ENCODE measurements around the gene NSG2.

The NSG2 gene

DNA sequence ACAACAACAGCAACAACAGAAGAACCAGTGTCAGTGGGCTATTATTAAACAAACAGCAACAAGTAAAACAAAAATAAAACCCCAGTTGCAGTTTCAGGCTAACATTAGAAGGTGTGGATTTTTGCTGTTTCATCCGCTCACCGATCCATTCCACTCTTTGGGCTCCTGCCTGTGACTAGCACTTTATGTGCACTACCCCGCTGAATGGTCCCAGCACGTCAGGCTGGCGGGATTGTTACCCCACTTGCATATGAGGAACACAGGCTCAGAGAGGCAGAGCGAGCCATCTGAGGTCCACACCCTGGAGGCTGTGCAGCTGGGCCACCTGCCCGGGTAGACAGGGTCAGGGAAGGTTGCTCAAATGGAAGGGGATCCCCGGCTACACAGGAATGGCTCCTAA is 26.0 kb downstream of the NSG2 start:
- Histone ChIP-seq H3K27ac (no peak overlapping the region), H3K9me3 (ENCODE audit: low read depth, low read length) (no peaks in the 10 kb centered on the region), H3K9ac (ENCODE audit: insufficient read length) (no peak overlapping the region), H3K4me3 (no peak overlapping the region), H3K36me3 (ENCODE audit: insufficient read depth, low read length) (no peaks in the 10 kb centered on the region)
- TF ChIP-seq FOXP2 (optimal IDR thresholded peaks at IDR 0.05; ENCODE audit: control extremely low read depth, extremely low read length, insufficient read depth) (no peak), POLR2AphosphoS5 (IDR thresholded peaks at IDR 0.05; ENCODE audit: borderline replicate concordance, low read depth, low read length) (no peak), EZH2 (IDR thresholded peaks at IDR 0.05) (no peak)
- DNase-seq (ENCODE audit: low read depth, low spot score) = no peak

DNA sequence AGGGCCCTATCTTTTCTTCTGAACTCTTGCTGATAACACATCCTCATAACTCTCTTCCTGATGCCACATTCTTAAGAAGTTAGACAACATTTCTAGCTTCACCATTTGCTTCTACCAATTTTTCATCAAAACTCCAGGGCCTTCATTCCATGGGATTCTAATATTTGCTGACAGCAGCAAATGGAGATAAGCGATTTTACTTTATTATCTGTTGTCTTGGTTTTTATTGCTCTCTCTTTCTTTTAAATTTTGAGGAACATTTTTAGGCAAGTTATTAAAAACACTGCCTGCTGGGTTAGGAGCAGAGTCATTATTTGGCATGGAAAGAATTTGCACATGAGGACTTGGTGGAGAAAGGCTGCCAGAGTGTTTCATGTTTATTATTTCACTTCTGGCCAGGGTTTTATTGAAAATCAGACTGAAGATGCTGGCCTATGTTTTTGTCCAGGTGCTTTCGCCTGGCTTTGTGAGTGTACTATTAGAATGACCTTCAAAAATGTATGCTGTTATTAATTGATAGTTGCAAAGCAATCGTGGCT is 27.7 kb downstream of the NSG2 start:
- Histone ChIP-seq H3K9me3 (ENCODE audit: low read depth, low read length) (no peaks in the 10 kb centered on the region), H3K36me3 (ENCODE audit: insufficient read depth, low read length) (no peaks in the 10 kb centered on the region), H3K9ac (ENCODE audit: insufficient read length) (no peak overlapping the region), H3K4me3 (no peak overlapping the region), H3K27ac (peak overlapping the region; percentile 53)
- DNase-seq (ENCODE audit: low read depth, low spot score) = peak; percentile 14
- TF ChIP-seq FOXP2 (optimal IDR thresholded peaks at IDR 0.05; ENCODE audit: control extremely low read depth, extremely low read length, insufficient read depth) = no peak
- TF ChIP-seq EZH2 (IDR thresholded peaks at IDR 0.05) = no peak
- no peak for TF ChIP-seq POLR2AphosphoS5 (IDR thresholded peaks at IDR 0.05; ENCODE audit: borderline replicate concordance, low read depth, low read length)

DNA sequence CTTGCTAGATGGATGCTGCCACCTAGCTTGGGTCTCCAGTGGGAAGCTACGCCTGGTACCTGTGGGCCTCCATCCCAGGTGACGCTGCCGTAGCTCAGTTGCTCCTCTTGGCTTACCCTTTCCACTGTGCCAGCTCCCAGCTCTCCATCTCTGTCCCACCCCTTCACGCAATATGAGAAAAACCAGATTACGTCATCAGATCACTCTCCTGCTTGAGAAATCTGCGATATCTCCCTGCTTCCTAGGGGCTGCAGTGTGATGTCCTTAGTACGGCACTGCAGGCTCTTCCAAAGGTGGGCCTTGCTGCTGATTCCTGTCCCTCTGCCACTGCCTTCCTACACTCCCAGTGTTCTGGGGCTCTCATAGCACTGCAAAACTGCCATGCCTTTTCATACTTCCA is 28.9 kb downstream of the NSG2 start:
- no peak overlapping the region for H3K9ac ChIP-seq (ENCODE audit: insufficient read length)
- no peak for DNase-seq (ENCODE audit: low read depth, low spot score)
- no peak overlapping the region for H3K27ac ChIP-seq
- H3K36me3 ChIP-seq (ENCODE audit: insufficient read depth, low read length) = no peaks in the 10 kb centered on the region
- H3K9me3 ChIP-seq (ENCODE audit: low read depth, low read length) = no peaks in the 10 kb centered on the region
- no peak for TF ChIP-seq EZH2 (IDR thresholded peaks at IDR 0.05)
- no peak overlapping the region for H3K4me3 ChIP-seq

DNA sequence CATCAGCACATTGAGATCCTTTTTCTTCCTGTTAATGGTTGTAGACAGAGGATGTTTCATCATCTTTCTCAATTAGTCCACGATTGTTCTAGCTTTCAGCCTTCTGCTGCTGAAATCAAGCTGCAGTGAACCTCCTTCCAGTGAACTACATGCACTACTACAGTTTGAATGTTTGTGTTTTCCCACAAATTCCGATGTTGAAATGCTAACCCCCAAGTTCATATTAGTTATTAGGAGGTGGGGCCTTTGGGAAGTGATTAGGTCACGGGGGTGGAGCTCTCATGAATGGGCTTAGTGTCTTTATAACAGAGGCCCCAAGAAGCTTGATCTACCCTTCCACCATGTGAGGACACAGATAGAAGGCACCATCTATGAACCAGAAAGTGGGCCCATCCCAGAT is 32.9 kb downstream of the NSG2 start:
- no peaks in the 10 kb centered on the region for H3K9me3 ChIP-seq (ENCODE audit: low read depth, low read length)
- H3K4me3 ChIP-seq = no peak overlapping the region
- no peak overlapping the region for H3K9ac ChIP-seq (ENCODE audit: insufficient read length)
- no peak overlapping the region for H3K27ac ChIP-seq
- TF ChIP-seq EZH2 (IDR thresholded peaks at IDR 0.05) (no peak), FOXP2 (optimal IDR thresholded peaks at IDR 0.05; ENCODE audit: control extremely low read depth, extremely low read length, insufficient read depth) (no peak), POLR2AphosphoS5 (IDR thresholded peaks at IDR 0.05; ENCODE audit: borderline replicate concordance, low read depth, low read length) (no peak)
- peak; percentile 26 for DNase-seq (ENCODE audit: low read depth, low spot score)
- H3K36me3 ChIP-seq (ENCODE audit: insufficient read depth, low read length) = no peaks in the 10 kb centered on the region

DNA sequence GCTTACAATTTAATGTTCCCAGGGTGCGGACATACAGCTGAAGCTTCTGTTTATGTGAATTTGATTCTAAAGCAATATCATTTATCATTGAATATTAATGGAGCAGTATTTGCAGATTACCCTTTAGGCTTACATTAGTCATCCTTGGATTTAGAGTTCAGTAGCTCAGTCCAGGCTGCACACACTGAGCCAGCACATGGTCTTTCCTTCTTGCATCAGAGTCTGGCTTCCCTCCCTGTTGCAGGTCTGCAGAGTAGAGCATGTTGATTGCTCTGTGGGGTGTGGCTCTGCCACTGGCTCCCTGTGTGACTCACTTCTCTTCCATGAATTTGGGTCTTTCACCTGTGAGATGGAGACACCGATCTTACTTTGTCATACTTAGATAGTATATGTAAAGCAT is 36.8 kb downstream of the NSG2 start:
- no peak for TF ChIP-seq EZH2 (IDR thresholded peaks at IDR 0.05)
- no peak for TF ChIP-seq FOXP2 (optimal IDR thresholded peaks at IDR 0.05; ENCODE audit: control extremely low read depth, extremely low read length, insufficient read depth)
- TF ChIP-seq POLR2AphosphoS5 (IDR thresholded peaks at IDR 0.05; ENCODE audit: borderline replicate concordance, low read depth, low read length) = no peak
- H3K9me3 ChIP-seq (ENCODE audit: low read depth, low read length) = no peaks in the 10 kb centered on the region
- no peak overlapping the region for H3K4me3 ChIP-seq
- DNase-seq (ENCODE audit: low read depth, low spot score) = no peak
- no peak overlapping the region for H3K9ac ChIP-seq (ENCODE audit: insufficient read length)
- no peak overlapping the region for H3K27ac ChIP-seq
- no peaks in the 10 kb centered on the region for H3K36me3 ChIP-seq (ENCODE audit: insufficient read depth, low read length)

DNA sequence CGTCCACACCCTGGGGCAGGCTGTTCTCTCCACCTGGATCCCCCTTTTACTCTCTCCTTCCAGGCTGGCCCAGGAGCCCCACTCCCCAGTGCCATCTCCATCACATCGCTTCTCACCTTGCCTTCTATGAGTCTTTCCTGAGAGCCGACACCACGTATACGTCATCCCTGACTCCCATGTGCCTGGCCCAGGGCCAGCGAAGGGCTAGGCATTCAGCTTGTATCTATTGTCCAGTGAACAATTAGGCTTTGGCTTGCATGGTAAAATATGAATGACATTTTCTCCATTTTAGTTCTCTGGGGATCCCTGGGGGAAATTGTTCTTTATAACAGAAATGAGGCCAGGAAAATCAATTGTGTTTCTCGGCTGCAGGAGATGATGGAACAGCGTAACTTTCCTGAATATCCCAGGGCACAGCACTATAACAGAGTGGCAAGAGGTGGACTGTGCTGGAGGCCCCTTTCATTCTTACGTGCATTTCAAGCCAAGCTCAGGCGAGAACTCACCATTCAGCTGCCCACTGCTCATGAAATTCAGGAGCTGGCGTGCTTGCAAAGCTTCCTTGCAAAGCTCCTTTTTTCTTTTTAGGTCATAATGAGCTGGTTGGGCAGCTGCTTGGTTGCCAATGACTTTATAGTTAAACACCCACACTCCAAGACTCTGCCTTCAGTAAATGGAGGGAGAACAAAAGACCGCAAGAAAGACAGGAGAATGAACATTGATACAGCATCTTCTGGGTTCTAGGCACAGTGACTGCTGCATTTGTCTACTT is 37.7 kb downstream of the NSG2 start:
- TF ChIP-seq POLR2AphosphoS5 (IDR thresholded peaks at IDR 0.05; ENCODE audit: borderline replicate concordance, low read depth, low read length) (no peak), FOXP2 (optimal IDR thresholded peaks at IDR 0.05; ENCODE audit: control extremely low read depth, extremely low read length, insufficient read depth) (no peak), EZH2 (IDR thresholded peaks at IDR 0.05) (no peak)
- DNase-seq (ENCODE audit: low read depth, low spot score) = no peak
- H3K4me3 ChIP-seq = no peak overlapping the region
- H3K9ac ChIP-seq (ENCODE audit: insufficient read length) = no peak overlapping the region
- no peak overlapping the region for H3K27ac ChIP-seq
- no peaks in the 10 kb centered on the region for H3K9me3 ChIP-seq (ENCODE audit: low read depth, low read length)
- no peaks in the 10 kb centered on the region for H3K36me3 ChIP-seq (ENCODE audit: insufficient read depth, low read length)

DNA sequence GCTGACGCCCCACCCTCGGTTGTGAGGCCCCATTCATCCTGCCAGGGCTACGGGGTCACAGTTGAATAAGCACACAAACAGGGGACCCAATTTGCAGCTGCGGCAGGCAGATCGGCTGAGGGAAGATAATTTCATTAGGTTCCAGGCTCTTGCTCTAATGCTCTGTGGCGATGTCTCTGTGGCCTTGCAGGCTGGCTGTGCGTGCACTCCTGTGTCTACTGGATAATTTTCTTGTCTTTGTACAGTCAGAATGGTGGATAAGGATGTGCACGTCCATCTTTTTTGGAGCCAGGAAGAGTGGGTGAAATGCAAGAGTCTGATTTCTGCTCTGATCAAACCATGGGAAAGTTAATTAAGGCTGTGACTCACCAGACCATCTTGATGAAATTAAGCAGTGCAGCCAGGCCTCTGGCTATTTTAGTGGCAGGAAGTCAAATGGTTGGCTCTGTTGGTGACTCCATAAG is 39.2 kb downstream of the NSG2 start:
- DNase-seq (ENCODE audit: low read depth, low spot score) = no peak
- no peaks in the 10 kb centered on the region for H3K36me3 ChIP-seq (ENCODE audit: insufficient read depth, low read length)
- no peak for TF ChIP-seq FOXP2 (optimal IDR thresholded peaks at IDR 0.05; ENCODE audit: control extremely low read depth, extremely low read length, insufficient read depth)
- no peak for TF ChIP-seq POLR2AphosphoS5 (IDR thresholded peaks at IDR 0.05; ENCODE audit: borderline replicate concordance, low read depth, low read length)
- TF ChIP-seq EZH2 (IDR thresholded peaks at IDR 0.05) = no peak
- no peak overlapping the region for H3K27ac ChIP-seq
- no peak overlapping the region for H3K9ac ChIP-seq (ENCODE audit: insufficient read length)
- no peak overlapping the region for H3K4me3 ChIP-seq
- no peaks in the 10 kb centered on the region for H3K9me3 ChIP-seq (ENCODE audit: low read depth, low read length)

DNA sequence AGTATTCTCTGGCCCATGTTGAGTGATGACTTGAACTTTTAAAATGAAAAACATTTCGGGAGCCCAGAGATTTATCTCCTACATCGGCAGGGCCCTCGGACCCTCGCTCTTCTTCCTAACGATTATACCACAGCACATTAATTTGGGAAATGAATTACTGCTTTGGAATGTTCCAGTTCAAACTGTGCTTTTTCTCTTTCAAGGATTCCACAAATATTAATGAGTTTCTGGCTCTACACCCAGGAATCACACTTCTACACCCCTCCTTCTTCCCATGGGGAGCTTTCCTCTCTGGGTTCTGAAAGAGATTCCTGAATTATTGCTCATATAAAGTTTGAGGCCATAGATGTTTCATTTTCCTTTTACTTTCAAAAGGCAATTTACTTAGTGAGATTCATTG is 41.2 kb downstream of the NSG2 start:
- TF ChIP-seq POLR2AphosphoS5 (IDR thresholded peaks at IDR 0.05; ENCODE audit: borderline replicate concordance, low read depth, low read length) = no peak
- TF ChIP-seq EZH2 (IDR thresholded peaks at IDR 0.05) = no peak
- no peak for TF ChIP-seq FOXP2 (optimal IDR thresholded peaks at IDR 0.05; ENCODE audit: control extremely low read depth, extremely low read length, insufficient read depth)
- Histone ChIP-seq H3K4me3 (no peak overlapping the region), H3K27ac (no peak overlapping the region), H3K36me3 (ENCODE audit: insufficient read depth, low read length) (no peaks in the 10 kb centered on the region), H3K9me3 (ENCODE audit: low read depth, low read length) (no peaks in the 10 kb centered on the region), H3K9ac (ENCODE audit: insufficient read length) (no peak overlapping the region)
- no peak for DNase-seq (ENCODE audit: low read depth, low spot score)

DNA sequence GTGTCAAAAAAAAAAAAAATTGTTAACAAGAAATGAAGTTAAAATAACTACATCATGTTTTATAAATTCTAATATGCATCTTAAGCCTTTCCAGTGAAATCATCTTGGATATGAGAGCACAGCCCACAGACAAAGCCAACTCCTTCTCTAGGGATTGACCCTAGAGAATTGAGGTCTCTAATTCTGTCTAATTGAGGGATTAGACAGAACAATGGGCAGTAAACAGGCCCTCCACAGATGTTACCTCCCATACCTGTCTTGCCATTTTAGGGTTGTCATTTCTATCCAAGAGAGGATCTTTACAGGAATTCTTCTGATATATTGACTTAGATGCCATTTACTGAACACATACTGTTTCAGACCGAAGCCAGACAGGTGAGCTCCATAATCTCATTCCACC is 42.3 kb downstream of the NSG2 start:
- Histone ChIP-seq H3K36me3 (ENCODE audit: insufficient read depth, low read length) (no peaks in the 10 kb centered on the region), H3K9me3 (ENCODE audit: low read depth, low read length) (no peaks in the 10 kb centered on the region), H3K4me3 (no peak overlapping the region), H3K27ac (no peak overlapping the region), H3K9ac (ENCODE audit: insufficient read length) (no peak overlapping the region)
- DNase-seq (ENCODE audit: low read depth, low spot score) = no peak
- TF ChIP-seq POLR2AphosphoS5 (IDR thresholded peaks at IDR 0.05; ENCODE audit: borderline replicate concordance, low read depth, low read length) (no peak), EZH2 (IDR thresholded peaks at IDR 0.05) (no peak), FOXP2 (optimal IDR thresholded peaks at IDR 0.05; ENCODE audit: control extremely low read depth, extremely low read length, insufficient read depth) (no peak)
